Measurements from ENCODE around the gene TBC1D5. TPM values are rescaled to one million over a fixed set of nuclear protein-coding genes. Genes with fewer than 3 reads are reported as not detected.

The TBC1D5 gene
- total RNA-seq, 1 experiment from 2014 or later = 43.3 TPM

- ChIA-PET CTCF (no interaction called here), POLR2A (interaction anchor here (1.1 kb wide), 1 partner anchor 11 kb away, joined by 4 read pairs; no protein-coding TSS in a partner anchor)
These were observed 441.2 kb downstream of the TBC1D5 start for GRCh38 chr3:17301271-17301670.

DNA sequence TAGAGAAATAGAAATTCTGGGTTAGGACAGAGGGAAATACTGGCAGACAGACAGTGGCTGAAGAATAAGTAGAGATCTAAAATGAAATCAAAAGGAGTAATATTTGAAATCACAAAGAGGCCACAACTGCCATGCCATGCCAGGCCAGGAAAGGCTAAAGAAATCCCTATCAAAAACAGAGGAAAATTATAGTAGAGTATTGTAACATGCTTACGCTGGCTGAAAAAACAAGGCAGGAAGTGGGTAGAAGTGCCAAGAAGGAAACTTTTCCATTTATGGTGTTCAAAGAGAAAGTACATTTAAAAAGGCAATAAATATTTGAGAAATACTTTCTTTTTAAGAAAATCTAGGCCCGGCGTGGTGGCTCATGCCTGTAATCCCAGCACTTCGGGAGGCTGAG is 442.0 kb downstream of the TBC1D5 start:
- intact Hi-C loops (cut with micrococcal nuclease) = no loop called here
- TF ChIP-seq, protein P1, sequence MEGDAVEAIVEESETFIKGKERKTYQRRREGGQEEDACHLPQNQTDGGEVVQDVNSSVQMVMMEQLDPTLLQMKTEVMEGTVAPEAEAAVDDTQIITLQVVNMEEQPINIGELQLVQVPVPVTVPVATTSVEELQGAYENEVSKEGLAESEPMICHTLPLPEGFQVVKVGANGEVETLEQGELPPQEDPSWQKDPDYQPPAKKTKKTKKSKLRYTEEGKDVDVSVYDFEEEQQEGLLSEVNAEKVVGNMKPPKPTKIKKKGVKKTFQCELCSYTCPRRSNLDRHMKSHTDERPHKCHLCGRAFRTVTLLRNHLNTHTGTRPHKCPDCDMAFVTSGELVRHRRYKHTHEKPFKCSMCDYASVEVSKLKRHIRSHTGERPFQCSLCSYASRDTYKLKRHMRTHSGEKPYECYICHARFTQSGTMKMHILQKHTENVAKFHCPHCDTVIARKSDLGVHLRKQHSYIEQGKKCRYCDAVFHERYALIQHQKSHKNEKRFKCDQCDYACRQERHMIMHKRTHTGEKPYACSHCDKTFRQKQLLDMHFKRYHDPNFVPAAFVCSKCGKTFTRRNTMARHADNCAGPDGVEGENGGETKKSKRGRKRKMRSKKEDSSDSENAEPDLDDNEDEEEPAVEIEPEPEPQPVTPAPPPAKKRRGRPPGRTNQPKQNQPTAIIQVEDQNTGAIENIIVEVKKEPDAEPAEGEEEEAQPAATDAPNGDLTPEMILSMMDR (IDR thresholded peaks at IDR 0.05; ENCODE audit: unreplicated experiment) = no peak
- POLR2A ChIA-PET = no interaction called here
- no peaks in the 10 kb centered on the region for H3K9me3 Mint-ChIP-seq (ENCODE audit: unreplicated experiment)
- no TSS peak for BruUV-seq (replicated peaks)
- CTCF ChIA-PET = no interaction called here
- H3K27me3 Mint-ChIP-seq (ENCODE audit: insufficient read depth, unreplicated experiment) = no peaks in the 10 kb centered on the region
- no peak for DNase-seq (ENCODE audit: unreplicated experiment)
- H3K4me1 Mint-ChIP-seq (ENCODE audit: insufficient read depth, unreplicated experiment) = no peaks in the 10 kb centered on the region
- no peaks in the 10 kb centered on the region for H3K36me3 Mint-ChIP-seq (ENCODE audit: insufficient read depth, unreplicated experiment)
- no peak overlapping the region for H3K27ac Mint-ChIP-seq (ENCODE audit: low read depth, unreplicated experiment)
- no peak overlapping the region for H3K4me3 Mint-ChIP-seq (ENCODE audit: unreplicated experiment)

More at GRCh38 chr3:17301271-17301670, 441.2 kb downstream of the TBC1D5 start:
- Mint-ChIP-seq H3K27ac (ENCODE audit: low read depth, unreplicated experiment) (no peak overlapping the region), H3K36me3 (ENCODE audit: insufficient read depth, unreplicated experiment) (no peaks in the 10 kb centered on the region), H3K27me3 (ENCODE audit: insufficient read depth, unreplicated experiment) (no peaks in the 10 kb centered on the region), H3K4me3 (ENCODE audit: unreplicated experiment) (no peak overlapping the region), H3K9me3 (ENCODE audit: unreplicated experiment) (no peaks in the 10 kb centered on the region), H3K4me1 (ENCODE audit: insufficient read depth, unreplicated experiment) (no peaks in the 10 kb centered on the region)
- intact Hi-C loops (cut with micrococcal nuclease) = no loop called here
- TF ChIP-seq, protein P1 (IDR thresholded peaks at IDR 0.05; ENCODE audit: unreplicated experiment) = no peak
- no peak for DNase-seq (ENCODE audit: unreplicated experiment)
- BruUV-seq (replicated peaks) = no TSS peak

DNA sequence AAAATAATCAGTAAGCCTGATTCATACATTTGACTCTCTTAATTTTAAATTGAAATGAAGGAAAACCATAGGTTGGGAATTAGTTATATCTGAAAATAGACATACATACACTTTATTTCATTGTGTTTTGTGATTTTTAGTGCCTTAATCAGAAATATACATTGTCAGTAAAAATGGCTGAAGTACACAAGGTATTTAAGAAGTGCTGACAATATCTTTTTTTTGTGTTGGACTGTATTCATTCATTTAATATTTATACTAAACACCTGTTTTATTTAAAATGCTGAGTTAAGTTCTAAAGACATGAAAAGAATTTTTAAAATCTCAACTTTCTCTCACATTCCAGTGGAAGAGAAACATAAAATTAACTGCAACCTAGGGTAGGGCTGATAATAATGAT is 444.4 kb downstream of the TBC1D5 start:
- Mint-ChIP-seq H3K27ac (ENCODE audit: low read depth, unreplicated experiment) (no peak overlapping the region), H3K36me3 (ENCODE audit: insufficient read depth, unreplicated experiment) (no peaks in the 10 kb centered on the region), H3K4me1 (ENCODE audit: insufficient read depth, unreplicated experiment) (peaks cover 5% of the 10 kb centered on the region), H3K9me3 (ENCODE audit: unreplicated experiment) (no peaks in the 10 kb centered on the region), H3K4me3 (ENCODE audit: unreplicated experiment) (no peak overlapping the region), H3K27me3 (ENCODE audit: insufficient read depth, unreplicated experiment) (no peaks in the 10 kb centered on the region)
- no peak for DNase-seq (ENCODE audit: unreplicated experiment)
- CTCF ChIA-PET = no interaction called here
- no TSS peak for BruUV-seq (replicated peaks)
- TF ChIP-seq, protein P1 (IDR thresholded peaks at IDR 0.05; ENCODE audit: unreplicated experiment) = no peak
- intact Hi-C loops (cut with micrococcal nuclease) = no loop called here
- POLR2A ChIA-PET = no interaction called here

GRCh38 chr3:17292556-17292955 is 449.9 kb downstream of the TBC1D5 start:
- Mint-ChIP-seq H3K4me3 (ENCODE audit: unreplicated experiment) (no peak overlapping the region), H3K4me1 (ENCODE audit: insufficient read depth, unreplicated experiment) (peaks cover 5% of the 10 kb centered on the region), H3K36me3 (ENCODE audit: insufficient read depth, unreplicated experiment) (no peaks in the 10 kb centered on the region), H3K27me3 (ENCODE audit: insufficient read depth, unreplicated experiment) (no peaks in the 10 kb centered on the region), H3K27ac (ENCODE audit: low read depth, unreplicated experiment) (no peak overlapping the region), H3K9me3 (ENCODE audit: unreplicated experiment) (no peaks in the 10 kb centered on the region)
- TF ChIP-seq, protein P1 (IDR thresholded peaks at IDR 0.05; ENCODE audit: unreplicated experiment) = no peak
- DNase-seq (ENCODE audit: unreplicated experiment) = no peak
- intact Hi-C loops (cut with micrococcal nuclease) = no loop called here
- ChIA-PET CTCF (interaction anchor here (0.6 kb wide), 1 partner anchor 21 kb away, joined by 3 read pairs; no protein-coding TSS in a partner anchor), POLR2A (no interaction called here)
- BruUV-seq (replicated peaks) = no TSS peak
